ENCODE measurements around the gene FBXO46. TPM values are rescaled to one million over a fixed set of nuclear protein-coding genes. Genes with fewer than 3 reads are reported as not detected.

Gene FBXO46
- polyA plus RNA-seq, 1 of the 3 experiments (the other 2 are of a cell fraction) = 5.6 TPM

DNA sequence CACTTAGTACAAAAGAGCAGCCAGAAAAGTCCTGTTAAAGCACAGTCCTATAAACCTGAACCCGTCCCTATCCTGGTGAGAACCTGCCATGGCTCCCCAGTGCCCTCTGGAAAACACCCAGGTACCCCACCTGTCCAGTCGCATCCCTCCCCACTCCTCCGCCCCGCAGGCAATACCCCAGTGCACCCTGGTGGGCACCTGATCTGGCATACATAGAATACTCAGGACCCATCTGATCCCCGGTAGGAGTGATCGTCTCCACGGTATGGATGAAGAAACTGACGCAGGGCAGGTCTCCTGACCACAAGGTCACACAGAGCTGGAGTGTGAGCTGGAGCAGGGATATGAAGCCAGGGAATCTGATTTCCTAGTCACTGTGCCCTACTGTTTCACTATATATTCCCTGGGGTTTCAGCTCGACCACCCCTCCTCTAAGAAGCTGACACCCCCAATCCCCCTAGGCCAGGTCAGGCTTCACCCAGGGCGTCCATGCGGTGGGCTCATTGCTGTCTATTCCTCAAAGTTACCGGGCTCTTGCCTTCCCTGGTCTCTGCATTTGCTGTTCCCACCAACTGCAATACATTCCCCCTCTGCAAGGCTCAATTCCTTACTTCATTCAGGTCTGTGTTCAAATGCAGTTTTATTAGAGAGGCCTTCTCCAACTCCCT, 12.6 kb downstream of the FBXO46 start:
- POLR2A ChIA-PET = interaction anchor here (1.0 to 2.2 kb wide), 6 partner anchors 9 to 64 kb away, joined by 3 to 12 read pairs (median 6); partner anchors contain the start of genes DMPK, FBXO46, QPCTL and SIX5
- peaks cover 79% of the 10 kb centered on the region for H3K79me2 ChIP-seq (ENCODE audit: insufficient read depth)
- H3K36me3 ChIP-seq (replicated peaks in 1 of 2; ENCODE audit: control insufficient read depth in 1 of 2, insufficient read depth in 2 of 2, low read length in 1 of 2) = peaks cover 5 to 22% of the 10 kb centered on the region in 2 experiments

GRCh38 chr19:45717131-45717982, 13.3 kb downstream of the FBXO46 start:
- peaks cover 13 to 21% of the 10 kb centered on the region in 2 experiments for H3K36me3 ChIP-seq (replicated peaks in 1 of 2; ENCODE audit: control insufficient read depth in 1 of 2, insufficient read depth in 2 of 2, low read length in 1 of 2)
- peak overlapping the region; percentile 76 for H3K9ac ChIP-seq
- peak overlapping the region; percentile 30; the same call in 1 of the 2 replicates for H2AFZ ChIP-seq (ENCODE audit: low read depth)
- H3K79me2 ChIP-seq (ENCODE audit: insufficient read depth) = peaks cover 74% of the 10 kb centered on the region
- DNase-seq = peak; percentile 97
- no peaks in the 10 kb centered on the region for H3K9me2 ChIP-seq
- H3K27me3 ChIP-seq (ENCODE audit: insufficient read depth) = no peaks in the 10 kb centered on the region
- H3K4me2 ChIP-seq = peak overlapping the region; percentile 91
- peaks cover 0 to 9% of the 10 kb centered on the region in 2 experiments; a peak in 1 of 4 replicates for H3K4me1 ChIP-seq (ENCODE audit: control insufficient read depth in 1 of 2, insufficient read depth in 2 of 2, low read depth in 1 of 2, low read length in 1 of 2)
- ChIA-PET POLR2A (interaction anchor here (0.6 to 2.2 kb wide), 11 partner anchors 10 to 401 kb away, joined by 3 to 12 read pairs (median 5); partner anchors contain the start of genes DMPK, FBXO46, QPCTL and SIX5), CTCF (interaction anchor here (0.9 to 6.4 kb wide), 6 partner anchors 9 to 277 kb away, joined by 3 to 57 read pairs (median 6); partner anchors contain the start of genes FBXO46, QPCTL, SIX5 and SNRPD2)
- peak overlapping the region; percentile 74 to 77 for H3K27ac ChIP-seq (ENCODE audit: low read depth in 2 of 2, low read length in 1 of 2)
- no peaks in the 10 kb centered on the region for H3K9me3 ChIP-seq
- WGBS (ENCODE audit: low lambda C conversion rate) = 3% methylated on average over 42 of the region's 51 CpGs
- H4K20me1 ChIP-seq (ENCODE audit: insufficient read depth) = no peaks in the 10 kb centered on the region
- H3F3A ChIP-seq (replicated peaks; ENCODE audit: insufficient read depth) = peaks cover 24% of the 10 kb centered on the region
- H3K4me3 ChIP-seq (ENCODE audit: low read depth in 2 of 2, low read length in 1 of 2) = peak overlapping the region; percentile 66 to 67
- no peak for TF ChIP-seq POLR2AphosphoS5 (IDR thresholded peaks at IDR 0.05; ENCODE audit: low read depth, low read length)
- TF ChIP-seq, protein P1, sequence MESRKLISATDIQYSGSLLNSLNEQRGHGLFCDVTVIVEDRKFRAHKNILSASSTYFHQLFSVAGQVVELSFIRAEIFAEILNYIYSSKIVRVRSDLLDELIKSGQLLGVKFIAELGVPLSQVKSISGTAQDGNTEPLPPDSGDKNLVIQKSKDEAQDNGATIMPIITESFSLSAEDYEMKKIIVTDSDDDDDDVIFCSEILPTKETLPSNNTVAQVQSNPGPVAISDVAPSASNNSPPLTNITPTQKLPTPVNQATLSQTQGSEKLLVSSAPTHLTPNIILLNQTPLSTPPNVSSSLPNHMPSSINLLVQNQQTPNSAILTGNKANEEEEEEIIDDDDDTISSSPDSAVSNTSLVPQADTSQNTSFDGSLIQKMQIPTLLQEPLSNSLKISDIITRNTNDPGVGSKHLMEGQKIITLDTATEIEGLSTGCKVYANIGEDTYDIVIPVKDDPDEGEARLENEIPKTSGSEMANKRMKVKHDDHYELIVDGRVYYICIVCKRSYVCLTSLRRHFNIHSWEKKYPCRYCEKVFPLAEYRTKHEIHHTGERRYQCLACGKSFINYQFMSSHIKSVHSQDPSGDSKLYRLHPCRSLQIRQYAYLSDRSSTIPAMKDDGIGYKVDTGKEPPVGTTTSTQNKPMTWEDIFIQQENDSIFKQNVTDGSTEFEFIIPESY (IDR thresholded peaks at IDR 0.05; ENCODE audit: borderline replicate concordance, low read depth) = no peak
- TF ChIP-seq YY1 (IDR thresholded peaks at IDR 0.05; ENCODE audit: low read depth) = peak; percentile 18; the same call in 1 of the 2 replicates
- peak; percentile 93 for TF ChIP-seq PBX3 (IDR thresholded peaks at IDR 0.05)
- peak; percentile 96 for TF ChIP-seq MAX (IDR thresholded peaks at IDR 0.05; ENCODE audit: low read depth)
- peak; percentile 90; the same call in 1 of the 2 replicates for TF ChIP-seq MXI1 (IDR thresholded peaks at IDR 0.05; ENCODE audit: low read depth, low read length)
- peak; percentile 34; the same call in 1 of the 2 replicates for TF ChIP-seq RFX5 (IDR thresholded peaks at IDR 0.05; ENCODE audit: low read length)
- peak; percentile 95 for TF ChIP-seq NRF1 (IDR thresholded peaks at IDR 0.05; ENCODE audit: low read depth, low read length)
- peak; percentile 11; the same call in 1 of the 2 replicates for TF ChIP-seq SIN3A (IDR thresholded peaks at IDR 0.05; ENCODE audit: borderline replicate concordance, low read depth, low read length)
- TF ChIP-seq FOSL2 (IDR thresholded peaks at IDR 0.05; ENCODE audit: borderline replicate concordance, low read depth) = no peak
- TF ChIP-seq TCF12 (IDR thresholded peaks at IDR 0.05) = no peak

More for the DNA sequence above, 12.6 kb downstream of the FBXO46 start:
- Histone ChIP-seq H3K9me2 (no peaks in the 10 kb centered on the region), H3K9me3 (no peaks in the 10 kb centered on the region), H2AFZ (ENCODE audit: low read depth) (no peak overlapping the region), H3K4me2 (peak overlapping the region; percentile 91), H3K4me3 (ENCODE audit: low read depth in 2 of 2, low read length in 1 of 2) (peak overlapping the region; percentile 66 to 67), H3K27ac (ENCODE audit: low read depth in 2 of 2, low read length in 1 of 2) (peak overlapping the region; percentile 74 to 77), H3K27me3 (ENCODE audit: insufficient read depth) (no peaks in the 10 kb centered on the region), H4K20me1 (ENCODE audit: insufficient read depth) (no peaks in the 10 kb centered on the region), H3F3A (replicated peaks; ENCODE audit: insufficient read depth) (peaks cover 29% of the 10 kb centered on the region), H3K9ac (peak overlapping the region; percentile 50; the same call in 1 of the 2 replicates), H3K4me1 (ENCODE audit: control insufficient read depth in 1 of 2, insufficient read depth in 2 of 2, low read depth in 1 of 2, low read length in 1 of 2) (peaks cover 5 to 9% of the 10 kb centered on the region in 2 experiments; a peak in 3 of 4 replicates)
- CTCF ChIA-PET = interaction anchor here (0.9 to 6.4 kb wide), 5 partner anchors 8 to 278 kb away, joined by 3 to 57 read pairs (median 7); partner anchors contain the start of genes FBXO46, QPCTL, SIX5 and SNRPD2
- 70% methylated on average over 12 of the region's 12 CpGs for WGBS (ENCODE audit: low lambda C conversion rate)
- DNase-seq = no peak
- TF ChIP-seq FOXJ3 (CRISPR knock-in tag; IDR thresholded peaks at IDR 0.05) = no peak
- TF ChIP-seq GATA2 (CRISPR knock-in tag; IDR thresholded peaks at IDR 0.05) = no peak
- no peak for TF ChIP-seq FOXM1 (IDR thresholded peaks at IDR 0.05; ENCODE audit: low read depth)
- no peak for TF ChIP-seq MAX (IDR thresholded peaks at IDR 0.05; ENCODE audit: low read depth)
- TF ChIP-seq, protein P2, sequence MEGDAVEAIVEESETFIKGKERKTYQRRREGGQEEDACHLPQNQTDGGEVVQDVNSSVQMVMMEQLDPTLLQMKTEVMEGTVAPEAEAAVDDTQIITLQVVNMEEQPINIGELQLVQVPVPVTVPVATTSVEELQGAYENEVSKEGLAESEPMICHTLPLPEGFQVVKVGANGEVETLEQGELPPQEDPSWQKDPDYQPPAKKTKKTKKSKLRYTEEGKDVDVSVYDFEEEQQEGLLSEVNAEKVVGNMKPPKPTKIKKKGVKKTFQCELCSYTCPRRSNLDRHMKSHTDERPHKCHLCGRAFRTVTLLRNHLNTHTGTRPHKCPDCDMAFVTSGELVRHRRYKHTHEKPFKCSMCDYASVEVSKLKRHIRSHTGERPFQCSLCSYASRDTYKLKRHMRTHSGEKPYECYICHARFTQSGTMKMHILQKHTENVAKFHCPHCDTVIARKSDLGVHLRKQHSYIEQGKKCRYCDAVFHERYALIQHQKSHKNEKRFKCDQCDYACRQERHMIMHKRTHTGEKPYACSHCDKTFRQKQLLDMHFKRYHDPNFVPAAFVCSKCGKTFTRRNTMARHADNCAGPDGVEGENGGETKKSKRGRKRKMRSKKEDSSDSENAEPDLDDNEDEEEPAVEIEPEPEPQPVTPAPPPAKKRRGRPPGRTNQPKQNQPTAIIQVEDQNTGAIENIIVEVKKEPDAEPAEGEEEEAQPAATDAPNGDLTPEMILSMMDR (IDR thresholded peaks at IDR 0.05) = no peak
- TF ChIP-seq JUND (IDR thresholded peaks at IDR 0.05) = no peak
- no peak for TF ChIP-seq ELF1 (IDR thresholded peaks at IDR 0.05)
- no peak for TF ChIP-seq RFX5 (IDR thresholded peaks at IDR 0.05; ENCODE audit: low read length)
- TF ChIP-seq POLR2AphosphoS5 (IDR thresholded peaks at IDR 0.05; ENCODE audit: low read depth, low read length) = no peak
